Measurements from ENCODE around the gene ATXN2L.
"Not testable (repeated sequence)": the region's sequence is repeated elsewhere in the genome, so short reads cannot be mapped to it uniquely, and the experiment has no call there.

Gene ATXN2L

GRCh38 chr16:28872952-28873351 is 50.2 kb downstream of the ATXN2L start:
- no peak for DNase-seq (ENCODE audit: low read depth, low spot score)

- no peak for DNase-seq (ENCODE audit: low read depth, low spot score)
Observed at GRCh38 chr16:28873543-28874201, 50.9 kb downstream of the ATXN2L start.

DNA sequence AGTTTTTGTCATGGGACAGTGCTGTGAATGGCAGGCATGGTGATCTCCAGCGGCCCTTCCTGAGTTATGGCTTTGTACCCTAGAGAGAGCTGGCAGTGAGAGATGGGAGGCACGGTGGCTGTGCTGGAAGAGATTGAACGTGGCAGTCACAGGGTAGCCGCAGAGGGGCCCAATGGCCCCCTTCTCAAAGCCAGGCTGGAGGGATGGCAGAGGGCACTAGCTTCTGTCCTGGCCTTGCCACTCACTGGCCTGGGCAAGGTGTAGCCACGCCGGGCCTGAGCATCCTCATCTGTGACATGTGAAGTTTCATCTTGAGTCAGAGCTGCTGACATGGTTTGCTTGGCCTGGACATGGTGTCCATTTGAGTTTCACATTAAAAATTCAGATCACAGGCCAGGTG is 51.6 kb downstream of the ATXN2L start:
- DNase-seq (ENCODE audit: low read depth, low spot score): no peak

- DNase-seq (ENCODE audit: low read depth, low spot score): no peak
Observed at GRCh38 chr16:28875134-28876018, 52.6 kb downstream of the ATXN2L start.

DNA sequence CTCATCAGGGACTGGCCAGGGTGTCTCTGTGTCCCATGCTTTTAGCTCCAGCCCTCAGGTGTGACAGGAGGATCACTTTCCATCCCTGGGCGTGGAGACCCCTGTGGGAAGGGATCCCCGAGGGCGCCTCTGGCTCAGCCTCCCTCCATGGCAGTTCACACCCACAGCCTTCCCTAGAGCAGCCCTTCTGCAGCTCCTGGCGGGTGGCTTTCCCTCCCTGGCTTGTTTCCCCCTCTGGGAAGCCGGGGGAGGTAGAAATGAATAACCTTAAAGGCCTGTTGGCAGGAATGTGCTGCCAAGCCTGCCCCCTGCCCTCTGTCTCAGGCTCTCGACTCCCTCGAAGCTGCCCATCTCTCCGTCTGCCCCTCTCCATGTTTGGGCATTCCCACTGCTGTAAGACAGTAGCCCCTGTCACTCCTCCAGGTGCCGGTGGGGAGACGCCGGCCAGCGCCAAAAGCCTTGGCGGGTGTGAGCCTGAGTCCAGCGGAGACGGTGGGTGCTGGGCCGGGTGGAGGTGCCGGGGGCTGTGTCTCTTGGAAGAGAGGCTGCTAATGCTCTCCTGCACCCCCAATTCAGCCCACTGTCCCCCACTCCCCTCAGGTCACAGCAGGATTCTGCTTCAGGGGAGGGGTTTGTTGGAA is 53.3 kb downstream of the ATXN2L start:
- DNase-seq (ENCODE audit: low read depth, low spot score): no peak

DNA sequence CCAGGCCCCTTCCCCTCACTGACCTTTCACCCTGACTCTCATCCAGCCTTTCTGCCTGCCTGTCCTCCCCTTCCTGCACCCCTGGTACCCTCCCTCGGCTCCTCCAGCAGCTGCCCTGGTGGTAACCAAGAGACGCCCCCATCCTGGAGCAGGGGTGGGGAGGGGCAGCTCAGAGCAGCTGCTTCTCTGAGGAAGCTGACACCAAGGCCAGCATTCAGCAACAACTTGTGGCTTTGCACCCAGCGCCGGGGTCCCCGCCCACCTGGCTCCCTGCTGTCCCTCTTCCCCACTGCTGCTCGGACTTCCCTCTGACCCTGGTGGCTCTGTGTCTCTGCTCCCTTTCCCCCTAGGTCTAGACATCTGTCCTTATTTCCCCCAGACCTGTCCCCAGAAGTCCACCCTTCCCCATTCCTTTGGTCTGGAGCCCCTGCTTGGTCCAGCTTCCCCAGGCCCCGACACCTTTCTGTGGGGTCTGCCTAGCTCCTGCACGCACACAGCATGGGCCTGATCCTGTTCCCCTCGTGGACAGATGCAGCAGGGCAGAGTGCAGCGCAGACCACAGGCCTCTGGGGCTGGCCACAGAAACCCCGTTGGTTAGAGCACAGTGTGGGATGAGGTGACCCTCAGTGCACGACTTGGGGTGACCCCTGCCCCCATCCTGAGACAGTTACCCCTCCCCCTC is 54.3 kb downstream of the ATXN2L start:
- no peak for DNase-seq (ENCODE audit: low read depth, low spot score)

GRCh38 chr16:28877655-28878000 is 54.8 kb downstream of the ATXN2L start:
- no peak for DNase-seq (ENCODE audit: low read depth, low spot score)

DNA sequence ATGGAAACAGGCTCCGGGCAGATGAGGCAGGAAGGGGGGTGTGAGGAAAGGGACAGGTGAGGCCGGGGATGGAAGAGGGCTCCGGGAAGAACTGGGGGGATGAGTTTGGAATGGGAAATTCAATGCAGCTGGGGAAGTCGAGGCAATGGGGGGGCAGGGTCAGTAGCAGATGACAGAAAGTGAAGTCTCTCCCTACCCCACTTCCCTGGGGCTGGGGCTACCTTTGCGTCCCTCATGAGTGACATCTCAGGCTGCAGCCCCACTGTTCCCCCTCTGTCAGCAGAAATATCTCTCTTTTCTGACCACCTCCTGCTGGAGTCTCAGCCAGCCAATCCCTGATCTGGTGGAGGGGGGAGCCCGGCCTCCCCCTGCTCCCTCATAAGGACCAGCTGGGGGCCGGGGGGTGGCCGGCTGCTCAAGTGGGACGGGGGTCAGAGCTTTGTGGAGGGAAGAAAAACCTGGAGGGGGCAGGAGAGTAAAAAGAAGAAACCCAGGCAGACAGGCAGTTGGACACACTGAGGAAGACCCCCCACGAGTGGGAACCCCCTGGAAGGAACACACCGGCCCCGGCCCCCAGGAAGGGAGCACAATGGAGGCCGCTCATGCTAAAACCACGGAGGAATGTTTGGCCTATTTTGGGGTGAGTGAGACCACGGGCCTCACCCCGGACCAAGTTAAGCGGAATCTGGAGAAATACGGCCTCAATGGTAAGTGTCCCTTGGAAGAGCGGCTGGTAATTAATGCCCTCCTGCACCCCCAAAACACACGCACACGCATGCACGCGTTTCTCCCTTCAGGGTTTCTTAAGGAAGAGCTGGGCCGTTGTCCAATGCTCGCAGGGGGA is 55.5 kb downstream of the ATXN2L start, which contains the start of gene ATP2A1:
ATP2A1 (plus strand) TSS at position 406 of the 844 bp plus-strand sequence; CDS start at position 590, 184 bp downstream.
- no peak for DNase-seq (ENCODE audit: low read depth, low spot score)

DNA sequence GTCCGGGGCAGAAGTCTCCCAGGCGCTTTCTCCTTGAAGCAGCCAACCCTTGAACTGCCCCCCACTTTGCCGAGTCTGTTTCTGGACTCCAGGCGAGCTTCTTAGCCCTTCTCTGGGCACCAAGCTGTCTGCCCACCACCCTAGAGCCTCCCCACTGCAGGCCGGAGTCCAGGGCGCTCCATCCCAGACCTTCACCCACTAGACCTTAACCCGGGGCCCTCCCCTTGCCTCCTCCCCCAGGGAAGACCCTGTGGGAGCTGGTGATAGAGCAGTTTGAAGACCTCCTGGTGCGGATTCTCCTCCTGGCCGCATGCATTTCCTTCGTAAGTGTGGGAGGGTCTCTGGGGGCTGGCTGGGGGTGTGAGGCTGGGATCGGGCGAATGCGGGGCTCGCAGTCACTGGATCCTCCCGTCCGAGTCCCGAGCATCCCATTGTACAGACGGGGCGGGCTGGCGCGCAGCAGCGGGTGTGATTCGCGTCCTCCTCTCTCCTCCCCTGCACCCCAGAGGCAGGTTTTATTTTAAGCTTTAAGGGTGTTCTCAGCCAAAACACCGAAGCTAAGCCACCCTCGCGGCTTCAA is 56.6 kb downstream of the ATXN2L start:
- DNase-seq (ENCODE audit: low read depth, low spot score): no peak

- peak; percentile 51 for DNase-seq (ENCODE audit: low read depth, low spot score)
Observed at GRCh38 chr16:28879841-28880588, 57.2 kb downstream of the ATXN2L start.

GRCh38 chr16:28880589-28880915 is 57.8 kb downstream of the ATXN2L start:
- no peak for DNase-seq (ENCODE audit: low read depth, low spot score)

DNA sequence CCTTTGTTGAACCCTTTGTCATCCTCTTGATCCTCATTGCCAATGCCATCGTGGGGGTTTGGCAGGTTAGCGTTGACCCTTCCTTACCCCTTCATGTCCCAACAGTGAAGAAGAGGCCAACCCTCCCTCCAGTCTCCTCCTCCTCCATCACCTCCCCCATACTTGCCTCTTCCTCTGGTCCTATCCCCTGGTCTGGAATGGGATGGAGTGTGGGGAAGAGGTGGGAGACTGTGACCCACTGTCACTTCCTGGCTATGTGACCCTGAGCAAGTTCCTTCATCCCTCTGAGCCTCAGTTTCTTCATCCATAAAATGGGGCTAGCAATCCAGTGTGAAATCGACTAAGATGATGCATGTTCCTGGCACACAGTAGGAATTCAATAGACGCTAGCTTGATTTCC is 58.2 kb downstream of the ATXN2L start:
- DNase-seq (ENCODE audit: low read depth, low spot score): no peak

GRCh38 chr16:28881565-28881964 is 58.8 kb downstream of the ATXN2L start:
- not testable (repeated sequence) for DNase-seq (ENCODE audit: low read depth, low spot score)

- DNase-seq (ENCODE audit: low read depth, low spot score): no peak
Observed at GRCh38 chr16:28882551-28883160, 59.9 kb downstream of the ATXN2L start.

- no peak for DNase-seq (ENCODE audit: low read depth, low spot score)
Observed at GRCh38 chr16:28883221-28883996, 60.6 kb downstream of the ATXN2L start.

DNA sequence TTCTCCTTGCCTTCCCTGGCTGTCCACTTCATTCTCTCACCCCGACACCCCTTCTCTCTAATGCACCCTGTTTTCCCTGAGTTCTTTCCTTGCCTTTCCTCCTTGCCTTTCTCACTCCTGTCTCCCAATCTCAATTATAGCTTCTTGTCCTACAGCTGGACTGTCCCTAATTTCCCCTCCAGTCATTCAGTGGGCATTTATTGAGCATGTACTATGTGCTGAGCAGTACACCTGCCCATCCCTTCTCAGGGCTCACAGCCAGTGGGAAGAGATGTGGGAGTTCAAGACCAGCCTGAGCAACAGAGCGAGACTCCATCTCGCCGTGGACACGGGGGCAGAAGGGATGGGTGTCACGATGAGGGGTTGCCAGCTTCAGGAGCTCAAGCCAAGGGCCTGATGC is 61.2 kb downstream of the ATXN2L start:
- DNase-seq (ENCODE audit: low read depth, low spot score): no peak
